ENCODE measurements around the gene RPL14.

RPL14 gene

DNA sequence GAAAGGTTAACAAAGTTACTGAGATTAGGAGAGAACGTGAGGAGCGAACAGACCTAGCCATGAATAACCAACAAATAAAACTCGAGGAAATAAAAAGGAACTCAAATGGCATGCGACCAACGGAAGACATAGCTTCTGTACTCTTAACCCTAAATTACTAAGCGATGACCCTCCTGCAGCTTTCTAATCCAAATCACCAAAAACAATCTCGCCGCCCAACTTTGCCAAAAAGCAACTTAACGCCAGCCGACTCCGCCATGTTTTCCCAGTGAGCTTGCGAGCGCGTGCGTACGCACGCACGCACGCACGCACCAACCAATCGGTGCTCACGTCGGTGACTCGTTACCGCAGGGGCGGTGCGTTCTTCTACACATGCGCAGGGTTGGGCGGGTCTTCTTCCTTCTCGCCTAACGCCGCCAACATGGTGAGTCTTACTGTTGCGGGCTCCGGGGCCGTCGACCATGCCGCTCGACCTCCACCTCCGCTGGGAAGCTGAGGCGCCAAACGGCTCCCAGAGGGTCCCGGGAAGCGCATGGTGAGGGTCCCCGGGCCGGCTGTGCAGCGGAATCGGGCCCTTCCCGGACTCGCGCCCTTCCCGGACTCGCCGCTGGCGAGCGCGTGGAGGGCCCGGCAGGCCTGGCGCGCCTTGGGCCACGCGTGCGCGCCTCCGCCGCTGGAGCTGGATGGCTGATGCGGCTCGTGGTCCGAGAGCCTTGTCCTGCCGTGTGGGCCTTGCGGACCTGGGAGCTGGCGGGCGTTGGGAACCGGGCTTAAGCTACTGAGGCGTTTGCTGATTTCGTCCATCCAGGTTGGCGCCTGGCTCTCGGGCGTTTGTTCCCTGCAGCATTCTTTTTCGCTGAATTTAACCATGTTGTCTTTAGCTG, at the start of gene RPL14:
TSS of gene RPL14 (plus strand) at position 400 of the 884 bp plus-strand sequence. CDS start at position 533, 133 bp downstream.
- peak; percentile 94 for DNase-seq (ENCODE audit: low spot score)
- in situ Hi-C loops (cut with MboI; ENCODE audit: low pct_unique_long_range_greater_than_20kb, low sequenced_read_pairs, unreplicated experiment): no loop called here
- no peak for TF ChIP-seq CTCF (IDR thresholded peaks at IDR 0.05; ENCODE audit: extremely low read depth, insufficient read depth, missing control alignments)

GRCh38 chr3:40407611-40408010, 49.5 kb upstream of the RPL14 start:
- in situ Hi-C loops (cut with MboI; ENCODE audit: low pct_unique_long_range_greater_than_20kb, low sequenced_read_pairs, unreplicated experiment): no loop called here
- TF ChIP-seq CTCF (IDR thresholded peaks at IDR 0.05; ENCODE audit: extremely low read depth, insufficient read depth, missing control alignments): no peak
- DNase-seq (ENCODE audit: low spot score): no peak

DNA sequence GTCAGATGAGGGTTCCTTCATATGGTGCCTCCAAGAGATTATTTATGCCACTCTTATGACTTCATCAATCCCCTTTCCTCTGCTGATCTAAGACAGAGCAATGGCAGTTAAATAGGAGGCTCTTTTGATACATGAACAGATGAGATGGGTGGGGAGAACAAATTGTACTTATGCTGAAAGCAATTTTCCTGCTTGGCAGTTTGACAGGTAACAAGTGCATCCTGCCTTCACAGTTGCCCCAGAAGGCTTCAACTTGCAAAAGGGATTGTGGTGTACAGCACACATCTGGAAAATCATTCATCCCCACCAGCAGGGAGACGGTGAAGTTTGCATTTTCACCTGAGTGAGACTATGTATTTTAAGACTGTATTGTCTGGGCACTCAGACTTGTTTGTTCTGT, 42.9 kb upstream of the RPL14 start:
- no peak for TF ChIP-seq CTCF (IDR thresholded peaks at IDR 0.05; ENCODE audit: extremely low read depth, insufficient read depth, missing control alignments)
- in situ Hi-C loops (cut with MboI; ENCODE audit: low pct_unique_long_range_greater_than_20kb, low sequenced_read_pairs, unreplicated experiment): no loop called here
- DNase-seq (ENCODE audit: low spot score): no peak

DNA sequence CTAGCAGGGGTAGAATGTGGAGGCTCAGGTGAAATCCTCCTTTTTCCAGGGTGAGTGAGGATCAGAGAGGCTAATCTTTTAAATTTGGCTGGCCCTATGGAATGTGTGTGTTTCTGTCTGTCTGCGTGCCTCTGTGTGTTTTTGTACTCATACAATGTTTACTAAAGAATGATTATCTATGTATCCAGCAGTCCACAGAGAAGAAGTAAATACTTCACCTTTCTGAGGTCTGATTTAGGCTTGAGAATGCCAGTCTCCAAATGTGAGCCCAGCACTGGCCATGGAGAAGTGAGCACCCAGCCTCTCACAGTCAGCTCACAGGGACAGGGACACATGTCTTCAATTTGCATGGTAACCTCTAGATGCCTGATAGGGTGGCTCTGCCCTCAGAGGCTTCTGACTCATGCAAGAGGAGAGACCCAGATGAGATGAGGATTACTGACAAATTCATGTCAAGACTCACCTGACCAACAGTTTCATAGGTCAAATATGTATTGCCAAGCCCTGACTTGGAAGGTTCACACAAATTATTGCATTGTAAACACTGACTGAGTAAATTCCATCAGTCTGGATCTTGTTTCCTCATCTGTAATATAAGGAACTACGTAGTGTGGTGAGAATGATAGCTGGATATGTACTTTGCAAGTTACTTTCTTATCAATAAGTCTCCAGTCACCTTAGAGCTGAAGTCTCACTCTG, 39.1 kb upstream of the RPL14 start:
- no peak for DNase-seq (ENCODE audit: low spot score)
- in situ Hi-C loops (cut with MboI; ENCODE audit: low pct_unique_long_range_greater_than_20kb, low sequenced_read_pairs, unreplicated experiment): no loop called here
- no peak for TF ChIP-seq CTCF (IDR thresholded peaks at IDR 0.05; ENCODE audit: extremely low read depth, insufficient read depth, missing control alignments)

- no peak for DNase-seq (ENCODE audit: low spot score)
- TF ChIP-seq CTCF (IDR thresholded peaks at IDR 0.05; ENCODE audit: extremely low read depth, insufficient read depth, missing control alignments): no peak
- in situ Hi-C loops (cut with MboI; ENCODE audit: low pct_unique_long_range_greater_than_20kb, low sequenced_read_pairs, unreplicated experiment): no loop called here
Observed at GRCh38 chr3:40422861-40423260, 34.3 kb upstream of the RPL14 start.

GRCh38 chr3:40427045-40427669, 30.0 kb upstream of the RPL14 start:
- in situ Hi-C loops (cut with MboI; ENCODE audit: low pct_unique_long_range_greater_than_20kb, low sequenced_read_pairs, unreplicated experiment): no loop called here
- TF ChIP-seq CTCF (IDR thresholded peaks at IDR 0.05; ENCODE audit: extremely low read depth, insufficient read depth, missing control alignments): no peak
- no peak for DNase-seq (ENCODE audit: low spot score)
